Measurements from ENCODE around the gene PDZRN4. TPM values are rescaled to one million over a fixed set of nuclear protein-coding genes. Genes with fewer than 3 reads are reported as not detected.
"Not testable (repeated sequence)": the region's sequence is repeated elsewhere in the genome, so short reads cannot be mapped to it uniquely, and the experiment has no call there.

PDZRN4 gene
- total and polyA plus RNA-seq, 12 donors, result 0.28 to 2.3 (median 1.0) TPM

- WGBS, 4 donors, result 77 to 85% (median 79%) methylated on average over 4 of the region's 4 CpGs
- DNase-seq, result peak in 4 of 7 donors; percentile 20 to 25 (median 22)
- Histone ChIP-seq H3K4me3 (no peak overlapping the region), H3K9me3 (replicated peaks in 1 of 3) (no peaks in the 10 kb centered on the region), H3K36me3 (replicated peaks in 1 of 2) (no peaks in the 10 kb centered on the region), H3K27me3 (no peaks in the 10 kb centered on the region), H3K27ac (no peak overlapping the region), H3K4me1 (replicated peaks in 1 of 2) (no peaks in the 10 kb centered on the region)
- intact Hi-C loops (cut with DNase I), result no loop called here
- TF ChIP-seq CTCF (IDR thresholded peaks at IDR 0.05) (no peak), POLR2A (IDR thresholded peaks at IDR 0.05) (no peak)
These were observed 66.1 kb downstream of the PDZRN4 start for GRCh38 chr12:41254004-41254914.

- H3K4me1 ChIP-seq (replicated peaks in 1 of 2); H3K27ac ChIP-seq; DNase-seq; H3K27me3 ChIP-seq; H3K4me3 ChIP-seq; intact Hi-C loops (cut with DNase I); H3K36me3 ChIP-seq (replicated peaks in 1 of 2); H3K9me3 ChIP-seq (replicated peaks in 1 of 3): not testable (repeated sequence)
- WGBS, 4 donors, result 71 to 88% (median 80%) methylated on average over 6 of the region's 6 CpGs
These were observed 75.1 kb downstream of the PDZRN4 start for GRCh38 chr12:41263196-41263595.

- Histone ChIP-seq H3K27me3 (no peaks in the 10 kb centered on the region), H3K4me1 (replicated peaks in 1 of 2) (no peaks in the 10 kb centered on the region), H3K36me3 (replicated peaks in 1 of 2) (no peaks in the 10 kb centered on the region), H3K27ac (no peak overlapping the region), H3K4me3 (no peak overlapping the region), H3K9me3 (replicated peaks in 1 of 3) (no peaks in the 10 kb centered on the region)
- TF ChIP-seq POLR2A (IDR thresholded peaks at IDR 0.05), result no peak
- TF ChIP-seq CTCF (IDR thresholded peaks at IDR 0.05), result peak; percentile 23 to 60 (median 45)
- intact Hi-C loops (cut with DNase I), result no loop called here
- DNase-seq, result no peak
These were observed 76.2 kb downstream of the PDZRN4 start for GRCh38 chr12:41264281-41264680.

- 85 to 91% (median 88%) methylated on average over 1 of the region's 1 CpG for WGBS, 4 donors
- DNase-seq, result no peak
- TF ChIP-seq POLR2A (IDR thresholded peaks at IDR 0.05), result no peak
- no peak for TF ChIP-seq CTCF (IDR thresholded peaks at IDR 0.05)
- Histone ChIP-seq H3K4me1 (replicated peaks in 1 of 2) (peaks cover 0 to 1% of the 10 kb centered on the region in 2 donors), H3K4me3 (no peak overlapping the region), H3K9me3 (replicated peaks in 1 of 3) (no peaks in the 10 kb centered on the region), H3K27ac (no peak overlapping the region), H3K36me3 (replicated peaks in 1 of 2) (no peaks in the 10 kb centered on the region), H3K27me3 (no peaks in the 10 kb centered on the region)
- intact Hi-C loops (cut with DNase I), result no loop called here
These were observed 80.9 kb downstream of the PDZRN4 start for GRCh38 chr12:41269056-41269455.

GRCh38 chr12:41271489-41271888, 83.4 kb downstream of the PDZRN4 start:
- H3K27ac ChIP-seq, result no peak overlapping the region
- H3K9me3 ChIP-seq (replicated peaks in 1 of 3), result no peaks in the 10 kb centered on the region
- intact Hi-C loops (cut with DNase I), result loop anchor here in 1 of 2 donors (10.0 kb wide), 1 partner anchor 753 kb away; no protein-coding TSS in a partner anchor
- peaks cover 0 to 8% of the 10 kb centered on the region in 2 donors for H3K4me1 ChIP-seq (replicated peaks in 1 of 2)
- DNase-seq, result no peak
- no peak for TF ChIP-seq CTCF (IDR thresholded peaks at IDR 0.05)
- no peak for TF ChIP-seq POLR2A (IDR thresholded peaks at IDR 0.05)
- H3K4me3 ChIP-seq, result no peak overlapping the region
- 69 to 71% (median 71%) methylated on average over 3 of the region's 3 CpGs for WGBS, 4 donors
- no peaks in the 10 kb centered on the region for H3K27me3 ChIP-seq
- H3K36me3 ChIP-seq (replicated peaks in 1 of 2), result no peaks in the 10 kb centered on the region

Measured in adrenal gland (tissue), 12 donors.